Measurements from ENCODE around the gene GPRC5B. TPM values are rescaled to one million over a fixed set of nuclear protein-coding genes. Genes with fewer than 3 reads are reported as not detected.

The GPRC5B gene
- total RNA-seq, 8 experiments from 2014 or later = 18.4 to 97.5 (median 43.2) TPM

DNA sequence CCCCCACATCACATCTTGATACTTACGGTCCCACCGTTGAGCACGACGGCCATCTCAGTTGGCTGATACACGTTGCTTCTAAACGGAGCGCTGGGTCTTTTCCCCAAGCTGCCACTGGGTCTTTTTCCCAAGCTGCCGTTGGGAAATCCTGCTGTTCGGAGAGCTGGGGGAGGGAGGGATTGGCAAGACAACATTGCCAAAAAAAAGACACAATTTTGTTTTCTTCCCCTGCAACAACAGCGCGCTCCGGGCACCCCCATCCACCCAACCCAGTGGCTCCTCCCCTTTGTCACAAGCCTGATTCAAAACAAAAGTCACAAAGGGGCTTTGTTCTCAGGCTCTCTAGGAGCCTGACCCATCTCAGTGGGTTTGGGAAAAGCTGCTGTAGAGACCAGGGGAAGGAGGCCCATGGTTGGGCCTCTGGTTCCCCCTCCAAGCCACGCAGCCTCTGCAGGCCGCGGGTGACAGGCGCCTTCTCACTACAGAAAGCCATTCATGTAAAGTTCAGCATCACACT lies 22.8 kb downstream of the GPRC5B start:
- in situ Hi-C loops (cut with MboI; ENCODE audit: low pct_unique_long_range_greater_than_20kb in 2 of 9, low sequenced_read_pairs in 9 of 9, unreplicated experiment in 9 of 9) = no loop called here
- H3K27ac ChIP-seq = peak overlapping the region; percentile 85 to 96
- peaks cover 33 to 51% of the 10 kb centered on the region in 2 donors for H3K4me1 ChIP-seq (replicated peaks in 1 of 2)
- peak in 5 of 8 experiments; percentile 81 to 90 (median 82) for ATAC-seq (replicated peaks in 6 of 8)
- WGBS, 10 experiments = 0 to 78% (median 9%) methylated on average over 2 to 7 of the region's 16 CpGs; no CpG with 5 or more reads in 4 of the 10 experiments
- H3K4me3 ChIP-seq = peak overlapping the region; percentile 8 to 39 (median 29)

DNA sequence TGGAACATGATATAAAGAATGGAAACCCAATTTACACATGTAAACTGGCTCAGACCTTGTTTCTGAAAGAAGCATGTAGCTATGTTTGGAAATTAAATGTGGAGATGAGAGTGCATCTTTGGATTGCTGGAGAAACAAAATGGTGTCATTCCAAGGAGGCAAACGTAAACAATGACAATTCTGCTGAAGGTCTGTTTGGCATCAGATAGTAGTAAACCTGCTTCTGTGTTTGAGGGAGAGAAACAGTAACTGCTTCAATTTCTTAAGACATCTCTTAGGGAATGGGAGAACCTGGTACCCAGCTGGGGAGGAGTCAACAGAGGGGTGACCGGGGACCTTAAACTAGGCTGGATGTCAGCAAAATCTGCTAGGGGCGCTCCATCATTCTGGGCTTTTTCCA lies 23.5 kb downstream of the GPRC5B start:
- WGBS, 10 experiments = 0 to 94% (median 30%) methylated on average over 1 to 3 of the region's 3 CpGs
- peak overlapping the region; percentile 8 to 39 (median 29) for H3K4me3 ChIP-seq
- ATAC-seq (replicated peaks in 6 of 8) = no peak
- H3K4me1 ChIP-seq (replicated peaks in 1 of 2) = peaks cover 36 to 57% of the 10 kb centered on the region in 2 donors
- in situ Hi-C loops (cut with MboI; ENCODE audit: low pct_unique_long_range_greater_than_20kb in 2 of 9, low sequenced_read_pairs in 9 of 9, unreplicated experiment in 9 of 9) = no loop called here
- H3K27ac ChIP-seq = peak overlapping the region; percentile 85 to 96

DNA sequence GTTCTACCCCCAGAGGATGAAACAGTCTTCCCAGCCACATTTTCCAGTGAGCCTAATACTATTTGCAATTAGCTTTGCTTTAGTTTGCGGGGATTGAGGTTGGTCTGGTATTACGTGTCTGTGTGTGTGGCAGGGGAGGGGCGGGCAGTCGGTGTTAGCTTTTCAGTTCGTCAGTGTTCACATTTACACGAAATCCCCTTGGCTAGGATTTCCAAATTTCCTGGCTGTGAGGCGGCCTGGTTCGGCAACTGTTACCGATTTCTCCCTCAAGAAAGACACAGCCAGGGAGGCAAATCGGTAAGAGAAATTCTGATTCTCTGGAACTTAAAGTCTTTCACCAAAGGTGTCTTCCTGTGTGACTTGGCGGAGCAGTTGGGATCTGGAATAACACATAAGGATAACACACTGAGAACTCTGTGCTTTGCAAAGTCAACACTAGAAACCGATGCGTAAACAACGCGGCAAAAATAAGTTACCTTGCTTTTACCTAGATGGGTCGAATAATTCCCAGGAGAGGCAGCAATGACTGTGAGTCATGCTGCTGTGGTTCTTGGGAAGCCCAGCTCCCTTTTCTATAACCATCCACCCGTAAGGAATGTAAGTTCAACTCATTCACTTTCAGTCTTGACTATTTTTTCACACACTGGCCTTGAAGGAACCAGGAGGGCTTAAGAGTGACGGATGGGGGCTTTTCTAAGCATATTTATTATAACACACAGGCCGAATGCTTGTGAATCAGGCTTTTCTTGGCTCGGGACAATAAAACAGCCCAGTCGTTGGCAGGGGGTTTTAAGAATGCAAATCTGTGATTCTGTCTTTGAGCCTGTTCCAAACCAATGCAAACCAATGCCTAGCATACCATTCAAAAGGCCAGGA lies 24.2 kb downstream of the GPRC5B start:
- WGBS, 10 experiments = 5 to 74% (median 22%) methylated on average over 2 to 17 of the region's 21 CpGs
- Histone ChIP-seq H3K4me1 (replicated peaks in 1 of 2) (peaks cover 43 to 64% of the 10 kb centered on the region in 2 donors), H3K27ac (peak overlapping the region; percentile 38 to 96), H3K4me3 (peak overlapping the region; percentile 2 to 39 (median 27))
- in situ Hi-C loops (cut with MboI; ENCODE audit: low pct_unique_long_range_greater_than_20kb in 2 of 9, low sequenced_read_pairs in 9 of 9, unreplicated experiment in 9 of 9) = no loop called here
- peak in 7 of 8 experiments; percentile 20 to 74 (median 59) for ATAC-seq (replicated peaks in 6 of 8)

DNA sequence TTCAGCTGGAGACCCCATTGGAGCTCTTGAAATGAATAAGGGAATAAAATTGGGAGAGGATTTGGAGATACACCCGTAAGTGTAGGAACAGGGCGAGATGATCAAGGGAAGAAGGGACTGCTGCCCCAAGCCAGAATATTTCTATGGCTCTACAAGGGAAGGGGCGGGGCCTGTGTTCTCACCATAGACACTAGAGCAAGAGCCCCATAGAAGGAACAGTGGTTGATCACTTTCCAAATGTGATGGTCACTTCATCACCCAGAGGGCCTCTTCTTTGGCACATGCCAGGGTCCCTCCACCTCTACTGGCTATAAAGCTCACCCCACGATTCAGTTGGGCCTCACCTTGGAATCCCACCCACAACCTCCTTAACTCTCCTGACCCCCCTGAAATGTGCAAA lies 25.0 kb downstream of the GPRC5B start:
- no peak for ATAC-seq (replicated peaks in 6 of 8)
- 40 to 100% (median 83%) methylated on average over 1 to 3 of the region's 4 CpGs; no CpG with 5 or more reads in 3 of the 10 experiments for WGBS, 10 experiments
- Histone ChIP-seq H3K4me3 (no peak overlapping the region), H3K27ac (peak overlapping the region; percentile 38 to 96), H3K4me1 (replicated peaks in 1 of 2) (peaks cover 49 to 72% of the 10 kb centered on the region in 2 donors)
- in situ Hi-C loops (cut with MboI; ENCODE audit: low pct_unique_long_range_greater_than_20kb in 2 of 9, low sequenced_read_pairs in 9 of 9, unreplicated experiment in 9 of 9) = no loop called here

DNA sequence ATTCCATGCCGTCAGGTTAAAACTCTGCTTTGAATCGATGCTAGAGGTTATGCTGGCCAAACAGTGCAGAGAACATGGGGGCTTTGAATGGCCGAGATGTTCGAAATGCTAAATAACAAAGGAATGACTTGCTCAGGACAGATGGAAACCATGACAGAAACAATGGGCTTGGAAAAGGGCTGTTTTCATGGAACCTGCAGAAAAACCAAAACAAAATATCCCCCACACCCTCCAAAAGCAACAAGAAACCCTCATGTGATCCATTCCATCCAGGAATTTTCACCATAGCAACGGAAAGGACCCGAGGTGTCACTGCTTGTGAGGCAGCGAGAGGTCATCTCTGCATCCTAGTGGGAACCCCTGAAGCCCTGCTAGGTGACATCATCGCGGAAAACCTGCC lies 25.5 kb downstream of the GPRC5B start:
- ATAC-seq (replicated peaks in 6 of 8) = no peak
- H3K4me3 ChIP-seq = no peak overlapping the region
- in situ Hi-C loops (cut with MboI; ENCODE audit: low pct_unique_long_range_greater_than_20kb in 2 of 9, low sequenced_read_pairs in 9 of 9, unreplicated experiment in 9 of 9) = no loop called here
- peaks cover 54 to 76% of the 10 kb centered on the region in 2 donors for H3K4me1 ChIP-seq (replicated peaks in 1 of 2)
- H3K27ac ChIP-seq = peak overlapping the region in 1 of 2 donors; percentile 96
- 54 to 93% (median 72%) methylated on average over 3 to 9 of the region's 9 CpGs; no CpG with 5 or more reads in 3 of the 10 experiments for WGBS, 10 experiments

DNA sequence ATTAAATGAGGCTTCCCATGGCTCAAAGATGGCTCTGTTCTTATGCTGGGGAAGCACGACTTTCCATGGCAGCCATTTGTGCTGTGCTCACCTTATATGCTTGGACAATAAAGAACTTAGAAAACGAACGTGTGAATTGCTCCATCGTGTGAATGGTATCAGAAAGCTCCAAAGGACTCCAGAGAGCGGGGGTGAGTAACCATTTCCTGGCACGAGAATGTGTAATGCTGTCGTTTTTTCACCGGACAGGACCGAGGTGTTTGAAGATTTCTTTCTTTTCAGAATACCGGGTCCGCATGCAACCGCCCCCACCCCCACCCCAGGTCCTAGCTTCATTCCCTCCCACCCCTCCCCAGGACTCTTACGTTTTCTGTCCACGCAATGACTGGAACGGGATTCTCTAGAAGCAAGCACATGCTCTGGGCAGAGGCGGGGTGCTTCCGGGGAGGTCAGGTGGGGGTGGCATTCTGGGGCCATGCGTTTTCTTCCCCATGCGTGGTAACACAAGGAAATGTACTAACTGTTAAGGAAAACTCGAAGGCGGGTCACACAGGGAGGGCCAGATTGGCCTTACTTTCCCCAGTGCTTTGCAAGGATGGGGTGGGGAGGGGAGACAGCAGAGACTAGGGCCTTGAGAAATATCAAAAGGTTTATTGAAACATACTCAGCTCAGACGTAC lies 26.2 kb downstream of the GPRC5B start:
- H3K4me3 ChIP-seq = no peak overlapping the region
- 25 to 100% (median 75%) methylated on average over 1 to 10 of the region's 22 CpGs; no CpG with 5 or more reads in 1 of the 10 experiments for WGBS, 10 experiments
- no peak overlapping the region for H3K27ac ChIP-seq
- in situ Hi-C loops (cut with MboI; ENCODE audit: low pct_unique_long_range_greater_than_20kb in 2 of 9, low sequenced_read_pairs in 9 of 9, unreplicated experiment in 9 of 9) = no loop called here
- no peak for ATAC-seq (replicated peaks in 6 of 8)
- H3K4me1 ChIP-seq (replicated peaks in 1 of 2) = peaks cover 60 to 83% of the 10 kb centered on the region in 2 donors

DNA sequence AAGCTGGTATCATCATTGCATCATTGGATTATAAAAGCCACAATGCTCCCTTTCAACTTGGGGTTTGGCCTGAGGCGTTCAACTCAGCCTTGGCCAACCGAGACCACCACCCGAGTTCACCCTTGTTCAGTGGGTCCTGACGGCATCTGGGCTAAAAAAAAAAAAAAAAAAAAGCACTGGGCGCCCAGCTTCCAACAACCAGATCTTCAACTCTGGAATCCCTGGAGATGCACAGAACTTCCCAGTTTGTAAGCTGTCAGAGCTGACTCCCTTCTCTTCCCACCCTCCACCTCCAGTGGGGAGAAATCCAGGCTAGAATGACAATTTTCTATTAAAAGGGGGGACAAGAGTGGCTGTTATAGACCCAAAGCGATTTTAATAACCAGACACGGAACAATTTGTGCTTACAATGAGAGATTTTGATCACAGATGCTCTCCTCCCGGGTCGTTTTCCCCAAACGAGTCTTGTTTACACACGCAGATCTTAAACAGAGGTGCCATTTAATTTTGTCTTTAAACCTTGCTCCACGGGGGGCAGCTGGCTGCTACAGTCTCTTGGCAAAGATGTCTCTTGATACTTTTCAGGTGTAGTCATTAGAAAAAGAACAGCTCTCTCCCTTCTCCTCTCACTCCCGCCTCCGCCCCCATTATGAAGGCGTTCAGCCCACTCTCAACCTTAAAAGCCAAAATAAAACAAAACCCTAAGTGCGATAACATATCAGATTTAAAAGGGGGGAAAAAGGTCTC lies 26.9 kb downstream of the GPRC5B start:
- no peak for ATAC-seq (replicated peaks in 6 of 8)
- in situ Hi-C loops (cut with MboI; ENCODE audit: low pct_unique_long_range_greater_than_20kb in 2 of 9, low sequenced_read_pairs in 9 of 9, unreplicated experiment in 9 of 9) = no loop called here
- 57 to 100% (median 80%) methylated on average over 1 to 15 of the region's 16 CpGs for WGBS, 10 experiments
- Histone ChIP-seq H3K27ac (no peak overlapping the region), H3K4me1 (replicated peaks in 1 of 2) (peaks cover 66 to 90% of the 10 kb centered on the region in 2 donors), H3K4me3 (no peak overlapping the region)

DNA sequence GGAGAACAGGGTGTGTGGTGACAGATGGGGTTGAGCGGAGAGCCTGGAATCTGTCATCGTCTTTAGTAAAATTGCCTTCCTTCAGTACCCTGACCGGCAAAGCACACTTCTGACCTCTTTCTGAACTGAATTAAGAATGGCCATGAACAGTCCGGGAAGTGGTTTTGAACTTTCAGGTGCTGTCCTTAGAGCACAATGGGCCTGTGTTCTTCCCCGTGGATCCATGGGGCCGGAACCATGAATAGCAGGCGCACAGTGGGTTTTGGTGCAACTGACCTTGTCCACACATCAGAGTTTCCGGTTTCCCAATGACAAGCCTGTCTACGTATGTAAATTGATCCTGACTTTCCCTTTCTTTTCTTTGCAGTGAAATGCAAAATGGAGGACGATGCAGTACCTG lies 28.5 kb downstream of the GPRC5B start:
- Histone ChIP-seq H3K27ac (no peak overlapping the region), H3K4me3 (no peak overlapping the region), H3K4me1 (replicated peaks in 1 of 2) (peaks cover 51 to 78% of the 10 kb centered on the region in 2 donors)
- 20 to 100% (median 66%) methylated on average over 1 to 8 of the region's 10 CpGs; no CpG with 5 or more reads in 2 of the 10 experiments for WGBS, 10 experiments
- no peak for ATAC-seq (replicated peaks in 6 of 8)
- in situ Hi-C loops (cut with MboI; ENCODE audit: low pct_unique_long_range_greater_than_20kb in 2 of 9, low sequenced_read_pairs in 9 of 9, unreplicated experiment in 9 of 9) = no loop called here

DNA sequence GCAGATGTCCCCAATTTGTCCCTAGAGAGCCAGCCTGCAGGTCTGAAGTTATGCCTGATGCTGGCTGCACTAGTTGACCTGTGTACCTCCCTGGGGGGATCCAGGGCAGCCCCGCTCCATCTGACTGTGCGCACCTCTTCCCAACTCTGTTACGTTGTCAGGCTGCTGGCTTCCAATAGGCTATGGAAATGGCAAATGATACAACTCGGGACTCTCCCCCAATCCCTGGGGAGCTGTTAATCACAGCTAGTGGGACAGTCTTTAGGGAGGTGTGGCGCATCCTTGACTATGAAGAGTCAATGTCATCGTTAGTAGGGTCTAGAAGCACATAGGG lies 30.1 kb downstream of the GPRC5B start:
- Histone ChIP-seq H3K27ac (peak overlapping the region; percentile 19 to 53), H3K4me1 (replicated peaks in 1 of 2) (peaks cover 41 to 64% of the 10 kb centered on the region in 2 donors), H3K4me3 (no peak overlapping the region)
- WGBS, 10 experiments = 0 to 80% (median 63%) methylated on average over 1 to 6 of the region's 6 CpGs; no CpG with 5 or more reads in 2 of the 10 experiments
- in situ Hi-C loops (cut with MboI; ENCODE audit: low pct_unique_long_range_greater_than_20kb in 2 of 9, low sequenced_read_pairs in 9 of 9, unreplicated experiment in 9 of 9) = no loop called here
- peak in 5 of 8 experiments; percentile 25 to 88 (median 87) for ATAC-seq (replicated peaks in 6 of 8)

DNA sequence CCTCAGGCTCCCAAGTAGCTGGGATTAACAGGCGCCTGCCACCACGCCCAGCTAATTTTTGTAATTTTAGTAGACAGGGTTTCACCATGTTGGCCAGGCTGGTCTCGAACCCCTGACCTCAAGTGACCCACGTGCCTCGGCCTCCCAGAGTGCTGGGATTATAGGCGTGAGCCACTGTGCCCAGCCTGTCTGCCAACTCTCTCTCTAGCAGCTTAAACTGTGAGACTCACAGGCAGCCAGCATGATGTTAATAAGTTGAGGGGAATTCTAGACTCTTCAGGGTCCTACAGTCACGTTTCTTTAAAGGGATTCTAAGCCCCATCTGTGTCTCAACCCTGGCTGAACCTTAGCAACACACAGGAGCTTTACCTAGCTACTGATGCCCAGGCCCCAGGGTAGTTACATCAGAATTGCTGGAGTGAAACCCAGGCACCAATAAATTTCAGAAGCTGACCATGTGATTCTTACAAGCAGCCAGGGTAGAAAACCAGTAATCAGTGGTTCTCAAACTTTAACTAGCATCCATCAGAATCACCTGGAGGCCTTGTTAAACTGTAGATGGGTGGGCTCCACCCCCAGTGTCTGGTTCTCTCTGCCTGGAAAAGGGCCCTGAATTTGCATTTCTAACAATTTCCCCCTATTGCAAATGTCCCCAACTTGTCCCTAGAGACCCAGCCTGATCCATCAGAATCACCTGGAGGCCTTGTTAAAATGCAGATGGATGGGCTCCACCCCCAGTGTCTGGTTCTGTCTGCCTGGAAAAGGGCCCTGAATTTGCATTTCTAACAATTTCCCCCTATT lies 30.7 kb downstream of the GPRC5B start:
- H3K27ac ChIP-seq = peak overlapping the region; percentile 33 to 53
- in situ Hi-C loops (cut with MboI; ENCODE audit: low pct_unique_long_range_greater_than_20kb in 2 of 9, low sequenced_read_pairs in 9 of 9, unreplicated experiment in 9 of 9) = no loop called here
- no peak overlapping the region for H3K4me3 ChIP-seq
- peak; percentile 53 to 82 (median 70) for ATAC-seq (replicated peaks in 6 of 8)
- peaks cover 35 to 58% of the 10 kb centered on the region in 2 donors for H3K4me1 ChIP-seq (replicated peaks in 1 of 2)
- 0 to 73% (median 13%) methylated on average over 1 to 7 of the region's 7 CpGs; no CpG with 5 or more reads in 3 of the 10 experiments for WGBS, 10 experiments

DNA sequence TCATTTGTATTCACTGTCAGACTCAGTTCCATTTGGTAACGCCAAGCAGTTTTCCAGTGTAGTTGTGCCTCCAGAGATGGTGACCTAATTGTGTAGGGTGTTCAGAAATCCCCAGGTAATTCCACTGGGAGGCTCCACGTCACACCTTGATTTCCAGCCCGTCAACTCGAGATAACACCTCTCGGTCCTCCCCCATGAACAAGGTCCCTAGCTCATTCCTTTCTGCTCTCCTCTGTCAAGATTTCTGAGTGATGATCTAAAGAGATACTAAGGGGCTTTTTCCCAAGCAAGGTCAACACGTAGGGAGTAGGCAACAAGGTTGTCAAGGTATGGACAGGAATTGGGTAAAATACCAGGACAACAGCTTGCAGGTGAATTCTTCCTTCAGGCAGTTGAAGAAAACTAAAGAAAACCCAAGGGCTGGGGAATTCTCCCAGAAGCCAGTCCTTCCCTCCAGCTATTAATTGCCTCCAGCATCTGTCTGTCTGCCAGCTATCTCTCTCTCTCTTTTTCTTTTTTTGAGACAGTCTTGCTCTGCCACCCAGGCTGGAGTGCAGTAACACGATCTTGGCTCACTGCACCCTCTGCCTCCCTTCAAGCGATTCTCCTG lies 31.4 kb downstream of the GPRC5B start:
- Histone ChIP-seq H3K27ac (peak overlapping the region; percentile 17 to 53), H3K4me3 (no peak overlapping the region), H3K4me1 (replicated peaks in 1 of 2) (peaks cover 32 to 51% of the 10 kb centered on the region in 2 donors)
- peak in 6 of 8 experiments; percentile 3 to 56 (median 22) for ATAC-seq (replicated peaks in 6 of 8)
- in situ Hi-C loops (cut with MboI; ENCODE audit: low pct_unique_long_range_greater_than_20kb in 2 of 9, low sequenced_read_pairs in 9 of 9, unreplicated experiment in 9 of 9) = no loop called here
- WGBS, 10 experiments = 40 to 100% (median 84%) methylated on average over 1 to 8 of the region's 8 CpGs; no CpG with 5 or more reads in 3 of the 10 experiments
